Measurements from ENCODE around the gene CASP5.

DNA sequence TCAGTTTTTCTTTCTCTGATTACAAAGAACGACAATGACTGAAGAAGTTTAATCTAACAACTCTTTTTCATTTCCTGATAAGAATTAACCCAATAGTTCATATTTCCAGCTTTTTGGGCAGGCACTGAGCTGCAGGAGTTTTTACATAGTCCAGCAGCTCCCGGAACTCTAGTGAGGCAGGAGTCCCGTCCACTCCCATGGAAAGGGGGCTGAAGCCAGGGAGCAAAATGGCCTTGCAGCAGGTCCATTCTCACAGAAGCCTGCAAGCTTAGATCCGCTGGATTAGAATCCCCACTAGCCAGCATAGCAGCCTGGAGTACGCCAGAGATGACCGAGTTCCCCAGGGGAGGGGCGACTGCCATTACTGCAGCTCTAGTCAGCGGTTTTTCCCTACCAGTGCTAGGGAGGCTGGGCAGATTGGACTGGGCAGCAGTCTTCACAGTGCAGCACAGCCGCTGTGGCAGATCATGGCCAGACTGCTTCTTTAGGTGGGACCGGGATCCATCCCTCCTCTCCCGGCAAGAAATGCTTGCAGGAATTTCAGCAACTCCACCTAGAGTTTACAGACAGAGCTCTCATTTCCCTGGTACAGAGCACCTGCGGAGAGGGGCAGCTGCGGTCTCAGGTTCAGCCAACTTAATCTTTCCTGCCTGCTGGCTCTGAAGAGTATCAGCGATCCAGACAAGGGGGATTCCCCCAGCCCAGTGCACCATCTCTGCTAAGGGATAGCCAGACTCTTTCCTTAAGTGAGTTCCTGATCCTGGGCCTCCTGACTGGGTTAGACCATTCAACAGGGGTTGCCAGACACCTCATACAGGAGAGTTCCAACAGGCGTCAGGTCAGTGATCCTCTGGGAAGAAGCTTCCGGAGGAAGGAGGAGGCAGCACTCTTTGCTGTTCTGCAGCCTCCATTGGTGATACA is 53.9 kb downstream of the CASP5 start:
- no peak for TF ChIP-seq CTCF (conservative IDR thresholded peaks at IDR 0.05 in 1 of 2, IDR thresholded peaks at IDR 0.05 in 1 of 2; ENCODE audit: extremely low read depth in 1 of 2, insufficient read depth in 1 of 2, low read depth in 1 of 2, low read length in 2 of 2)
- no peak for TF ChIP-seq EZH2 (IDR thresholded peaks at IDR 0.05; ENCODE audit: borderline replicate concordance, low read length)

Data from mammary epithelial cell (primary cell).